Measurements from ENCODE around the gene PRKN.

GRCh38 chr6:161598896-161599295, 1128.7 kb downstream of the PRKN start:
- TF ChIP-seq GATA2 (IDR thresholded peaks at IDR 0.05; ENCODE audit: low read depth, low read length) (no peak), GATA3 (IDR thresholded peaks at IDR 0.05; ENCODE audit: low read depth, low read length) (no peak)
